HepG2 (cell line): ENCODE measurements around the gene PCDHB7. TPM values are rescaled to one million over a fixed set of nuclear protein-coding genes. Genes with fewer than 3 reads are reported as not detected.
A peak's percentile ranks its signal among the peaks of the same experiment; 100 is the strongest.
"Not testable (repeated sequence)": the region's sequence is repeated elsewhere in the genome, so short reads cannot be mapped to it uniquely, and the experiment has no call there.

Source experiments
- ATAC-seq: fragments of 200-7000 bp; cut with Tn5 transposase; 3 replicates; pipeline ENCODE4 v1.9.1; 2020; ENCODE audit warnings: mild to moderate bottlenecking, moderate library complexity
- BruUV-seq: library from RNA; stranded (reverse); fragments of 400-500 nt; replicated peaks from 2 replicates; lab custom pipeline; 2021; lab: Mats Ljungman, UMichigan
- CTCF ChIA-PET: fragments of 300-600 bp; formaldehyde crosslinking; extraction: SDS; loops from one replicate; lab custom pipeline; 2021; ENCODE audit warnings: low total read pairs, inconsistent platforms, low intra/inter-chr PET ratio; lab: Yijun Ruan, JAX
- POLR2A ChIA-PET: fragments of 350-600 bp; sonication (Branson Sonifier 250); formaldehyde crosslinking; loops from one replicate; lab custom pipeline; 2020; ENCODE audit warnings: antibody characterized with exemption, inconsistent platforms; lab: Yijun Ruan, JAX
- DNase-seq: peaks from one replicate; pipeline ENCODE4 v3.0.0-alpha.2; 2015; ENCODE audit warnings: low spot score
- FAIRE-seq: peaks from 3 replicates; lab custom pipeline; 2011; peaks lifted over from hg19 to GRCh38; lab: Jason Lieb, UNC
- H2AFZ ChIP-seq: one replicate; pipeline ENCODE4 v1.6.1; 2011; ENCODE audit warnings: low read length, inconsistent platforms
- H3K27ac ChIP-seq: fragments of 300-600 bp; 3 replicates; pipeline ENCODE4 v1.8.0; 2011; ENCODE audit warnings: mixed run types, mild to moderate bottlenecking, mixed read lengths, low read length, inconsistent platforms; ENCODE audit not compliant: insufficient read depth; ENCODE audit errors: extremely low read length
- H3K27me3 ChIP-seq, 2 experiments: fragments of 200-600 bp in 1 of 2; 2 replicates in 1 of 2; 3 replicates in 1 of 2; pipeline versions ENCODE4 v1.6.0 to v1.8.0; 2011; ENCODE audit warnings: low read length in 2 of 2, mild to moderate bottlenecking in 2 of 2, moderate library complexity in 2 of 2, inconsistent platforms in 1 of 2; ENCODE audit not compliant: insufficient read depth in 2 of 2, control insufficient read depth in 1 of 2
- H3K36me3 ChIP-seq, 2 experiments: fragments of 200-600 bp in 1 of 2; replicated peaks in 1 of 2; 2 replicates in 1 of 2; 3 replicates in 1 of 2; pipeline versions ENCODE4 v1.5.1 to v1.8.0; 2011; ENCODE audit warnings: low read length in 2 of 2, inconsistent platforms in 1 of 2; ENCODE audit not compliant: insufficient read depth in 2 of 2, control insufficient read depth in 1 of 2
- H3K4me1 ChIP-seq: 2 replicates; pipeline ENCODE4 v1.5.1; 2012; ENCODE audit warnings: low read length, inconsistent platforms; ENCODE audit not compliant: insufficient read depth
- H3K4me2 ChIP-seq: 2 replicates; pipeline ENCODE4 v1.6.0; 2011; ENCODE audit warnings: low read depth, low read length, inconsistent platforms
- H3K4me3 ChIP-seq, 3 experiments: fragments of 200-600 bp in 1 of 3; sonication (generic), shearing (Covaris generic) in 1 of 3; replicated peaks in 1 of 3; 2 replicates each; pipeline ENCODE4 v1.5.1; 2011 to 2016; ENCODE audit warnings: low read length in 3 of 3, inconsistent platforms in 2 of 3, low read depth in 2 of 3, mild to moderate bottlenecking in 2 of 3, control low read depth in 1 of 3, mixed read lengths in 1 of 3; ENCODE audit not compliant: insufficient read depth in 1 of 3
- H3K79me2 ChIP-seq: one replicate; pipeline ENCODE4 v1.6.1; 2011; ENCODE audit warnings: low read length, inconsistent platforms; ENCODE audit not compliant: insufficient read depth
- H3K9ac ChIP-seq: 2 replicates; pipeline ENCODE4 v1.6.0; 2011; ENCODE audit warnings: mild to moderate bottlenecking, low read depth, low read length, inconsistent platforms; ENCODE audit not compliant: insufficient read depth
- H3K9me3 ChIP-seq: 2 replicates; pipeline ENCODE4 v1.5.1; 2012; ENCODE audit warnings: mild to moderate bottlenecking, low read length
- H4K20me1 ChIP-seq: 2 replicates; pipeline ENCODE4 v1.6.0; 2011; ENCODE audit warnings: inconsistent platforms, mild to moderate bottlenecking, low read length, moderate library complexity; ENCODE audit not compliant: insufficient read depth
- EEA1 ChIP-seq: sonication (generic); formaldehyde crosslinking; IDR thresholded peaks from 2 replicates; pipeline ENCODE4 v1.5.1; 2020; ENCODE audit warnings: mild to moderate bottlenecking, missing genetic modification reagents, borderline replicate concordance
- ELF1 ChIP-seq: sonication (generic); formaldehyde crosslinking; IDR thresholded peaks from 2 replicates; pipeline ENCODE4 v1.4.0; 2020; ENCODE audit warnings: missing genetic modification reagents
- ETV6 ChIP-seq: sonication (generic); formaldehyde crosslinking; conservative IDR thresholded peaks from 2 replicates; pipeline ENCODE4 v1.4.0; 2020; ENCODE audit warnings: missing genetic modification reagents
- GATAD1 ChIP-seq: IDR thresholded peaks from 2 replicates; pipeline ENCODE4 v1.6.1; 2016; ENCODE audit warnings: missing genetic modification reagents, missing compliant biosample characterization
- HNRNPL ChIP-seq: fragments of 200-400 bp; formaldehyde crosslinking; IDR thresholded peaks from 2 replicates; pipeline ENCODE4 v1.6.1; 2017; ENCODE audit warnings: mild to moderate bottlenecking, low read depth, low read length
- HOXA3 ChIP-seq: sonication (generic); formaldehyde crosslinking; IDR thresholded peaks from 2 replicates; pipeline ENCODE4 v1.5.0; 2020; ENCODE audit warnings: missing genetic modification reagents
- MTA3 ChIP-seq: sonication (generic); formaldehyde crosslinking; IDR thresholded peaks from 2 replicates; pipeline ENCODE4 v1.4.0; 2020; ENCODE audit warnings: missing genetic modification reagents
- NFE2 ChIP-seq: sonication (generic); formaldehyde crosslinking; IDR thresholded peaks from 2 replicates; pipeline ENCODE4 v1.4.0; 2020; ENCODE audit warnings: missing genetic modification reagents
- ZNF660 ChIP-seq: sonication (generic); formaldehyde crosslinking; IDR thresholded peaks from 2 replicates; pipeline ENCODE4 v1.5.1; 2020; ENCODE audit warnings: mild to moderate bottlenecking, low read depth, missing genetic modification reagents, borderline replicate concordance
- WGBS: methylation state at CpG from one replicate; pipeline ENCODE4 v1.1.6; 2017; ENCODE audit warnings: low lambda C conversion rate; 5-methylcytosine and 5-hydroxymethylcytosine counted together
- in situ Hi-C: cut with HindIII; loops from 2 replicates; pipeline ENCODE4 v1.10.0; 2017; ENCODE audit warnings: low pct_unique_long_range_greater_than_20kb; ENCODE audit not compliant: extremely low pct_ligation_motif_present
- intact Hi-C: fragments of 100-400 bp; cut with micrococcal nuclease; formaldehyde crosslinking; loops from one replicate; pipeline ENCODE4 v1.10.0; 2022; ENCODE audit not compliant: unreplicated experiment
- polyA plus RNA-seq, 8 experiments: library from polyadenylated mRNA; depleted of rRNA in 3 of 8; stranded (reverse) in 7 of 8; unstranded in 1 of 8; fragments of >200 nt; fragmentation: Illumina TruSeq in 4 of 8; extraction: Trizol in 4 of 8; gene quantifications; 2 replicates each; pipeline versions ENCODE4 v1.2.1 to v1.2.3, GENCODE V29; 2011 to 2016; ENCODE audit warnings: low read depth in 4 of 8, missing spikeins in 1 of 8, mixed read lengths in 1 of 8; ENCODE audit not compliant: insufficient read depth in 1 of 8
- total RNA-seq, 5 experiments: library from RNA; depleted of rRNA; stranded (reverse); fragments of >200 nt; fragmentation: Illumina TruSeq; extraction: Trizol; gene quantifications; 2 replicates each; pipeline ENCODE4 v1.2.3, GENCODE V29; 2016; ENCODE audit warnings: low read depth in 1 of 5
- TF ChIP-seq, protein P1 (sequence below): sonication (generic); formaldehyde crosslinking; IDR thresholded peaks from 2 replicates; pipeline ENCODE4 v1.4.0; 2020; ENCODE audit warnings: missing genetic modification reagents

Gene PCDHB7
- total and polyA plus RNA-seq, 2 of the 13 experiments (the other 11 are each of a cell fraction or from before 2014, with no cell fraction given) = 0.02 to 0.03 TPM

DNA sequence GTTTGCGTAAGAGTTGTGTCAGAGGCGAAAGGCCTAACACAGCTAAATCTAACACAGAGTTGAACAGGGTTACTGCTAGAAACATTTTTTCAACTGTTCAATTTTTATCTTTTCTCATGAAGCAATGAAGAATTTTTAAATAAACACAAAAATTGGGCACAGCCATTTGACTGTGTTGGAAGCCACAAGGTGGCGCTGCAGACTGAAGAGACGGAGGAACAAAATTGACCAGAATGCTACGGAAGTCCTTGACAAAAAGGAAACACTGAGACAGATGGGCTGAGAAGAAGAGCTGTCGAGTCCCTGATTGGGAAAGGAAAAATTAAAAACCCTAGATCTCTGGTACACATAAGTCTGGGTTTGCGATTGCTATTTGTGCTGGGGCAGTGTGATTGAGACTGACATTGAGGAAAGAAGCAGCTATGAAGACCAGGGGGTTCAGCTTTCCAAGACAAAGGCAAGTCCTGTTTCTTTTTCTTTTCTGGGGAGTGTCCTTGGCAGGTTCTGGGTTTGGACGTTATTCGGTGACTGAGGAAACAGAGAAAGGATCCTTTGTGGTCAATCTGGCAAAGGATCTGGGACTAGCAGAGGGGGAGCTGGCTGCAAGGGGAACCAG, 14.6 kb downstream of the PCDHB7 start, which contains the start of gene PCDHB9 (continued):
- no peak for TF ChIP-seq HNRNPL
- no peak for TF ChIP-seq MTA3 (CRISPR knock-in tag)
- no peak for TF ChIP-seq HOXA3 (CRISPR knock-in tag)
- TF ChIP-seq, protein P1, sequence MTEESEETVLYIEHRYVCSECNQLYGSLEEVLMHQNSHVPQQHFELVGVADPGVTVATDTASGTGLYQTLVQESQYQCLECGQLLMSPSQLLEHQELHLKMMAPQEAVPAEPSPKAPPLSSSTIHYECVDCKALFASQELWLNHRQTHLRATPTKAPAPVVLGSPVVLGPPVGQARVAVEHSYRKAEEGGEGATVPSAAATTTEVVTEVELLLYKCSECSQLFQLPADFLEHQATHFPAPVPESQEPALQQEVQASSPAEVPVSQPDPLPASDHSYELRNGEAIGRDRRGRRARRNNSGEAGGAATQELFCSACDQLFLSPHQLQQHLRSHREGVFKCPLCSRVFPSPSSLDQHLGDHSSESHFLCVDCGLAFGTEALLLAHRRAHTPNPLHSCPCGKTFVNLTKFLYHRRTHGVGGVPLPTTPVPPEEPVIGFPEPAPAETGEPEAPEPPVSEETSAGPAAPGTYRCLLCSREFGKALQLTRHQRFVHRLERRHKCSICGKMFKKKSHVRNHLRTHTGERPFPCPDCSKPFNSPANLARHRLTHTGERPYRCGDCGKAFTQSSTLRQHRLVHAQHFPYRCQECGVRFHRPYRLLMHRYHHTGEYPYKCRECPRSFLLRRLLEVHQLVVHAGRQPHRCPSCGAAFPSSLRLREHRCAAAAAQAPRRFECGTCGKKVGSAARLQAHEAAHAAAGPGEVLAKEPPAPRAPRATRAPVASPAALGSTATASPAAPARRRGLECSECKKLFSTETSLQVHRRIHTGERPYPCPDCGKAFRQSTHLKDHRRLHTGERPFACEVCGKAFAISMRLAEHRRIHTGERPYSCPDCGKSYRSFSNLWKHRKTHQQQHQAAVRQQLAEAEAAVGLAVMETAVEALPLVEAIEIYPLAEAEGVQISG (CRISPR knock-in tag) = peak; percentile 38; the same call in 1 of the 2 replicates
- TF ChIP-seq GATAD1 = no peak
- no peak for TF ChIP-seq ETV6 (CRISPR knock-in tag)
- no peak for TF ChIP-seq NFE2 (CRISPR knock-in tag)
- TF ChIP-seq EEA1 (CRISPR knock-in tag) = no peak
- peak; percentile 12; the same call in 1 of the 2 replicates for TF ChIP-seq ELF1 (CRISPR knock-in tag)
- no peak for TF ChIP-seq ZNF660 (CRISPR knock-in tag)

- H3K9ac ChIP-seq, CTCF ChIA-PET, FAIRE-seq, DNase-seq, ATAC-seq, H3K4me2 ChIP-seq, H3K36me3 ChIP-seq, POLR2A ChIA-PET, H3K9me3 ChIP-seq, H3K27me3 ChIP-seq, in situ Hi-C loops, H3K4me1 ChIP-seq, H2AFZ ChIP-seq, H4K20me1 ChIP-seq, H3K27ac ChIP-seq, H3K79me2 ChIP-seq, BruUV-seq, H3K4me3 ChIP-seq, intact Hi-C loops: not testable (repeated sequence)
- 80% methylated on average over 1 of the region's 37 CpGs for WGBS
Measured at GRCh38 chr5:141188682-141189081, 16.2 kb downstream of the PCDHB7 start.

DNA sequence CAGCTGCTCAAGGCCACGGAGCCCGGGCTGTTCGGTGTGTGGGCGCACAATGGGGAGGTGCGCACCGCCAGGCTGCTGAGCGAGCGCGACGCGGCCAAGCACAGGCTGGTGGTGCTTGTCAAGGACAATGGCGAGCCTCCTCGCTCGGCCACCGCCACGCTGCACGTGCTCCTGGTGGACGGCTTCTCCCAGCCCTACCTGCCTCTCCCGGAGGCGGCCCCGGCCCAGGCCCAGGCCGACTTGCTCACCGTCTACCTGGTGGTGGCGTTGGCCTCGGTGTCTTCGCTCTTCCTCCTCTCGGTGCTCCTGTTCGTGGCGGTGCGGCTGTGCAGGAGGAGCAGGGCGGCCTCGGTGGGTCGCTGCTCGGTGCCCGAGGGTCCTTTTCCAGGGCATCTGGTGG, 16.7 kb downstream of the PCDHB7 start:
- FAIRE-seq, CTCF ChIA-PET: not testable (repeated sequence)

More for the DNA sequence above, 16.7 kb downstream of the PCDHB7 start:
- H3K9ac ChIP-seq, H3K4me1 ChIP-seq, intact Hi-C loops, POLR2A ChIA-PET, H3K27me3 ChIP-seq, H3K4me2 ChIP-seq, H3K79me2 ChIP-seq, H2AFZ ChIP-seq, in situ Hi-C loops, H3K27ac ChIP-seq, DNase-seq, H3K36me3 ChIP-seq, H3K4me3 ChIP-seq, ATAC-seq, BruUV-seq, H3K9me3 ChIP-seq, H4K20me1 ChIP-seq: not testable (repeated sequence)
- 84% methylated on average over 14 of the region's 35 CpGs for WGBS
